ENCODE measurements around the gene GLCCI1.

GLCCI1 gene

DNA sequence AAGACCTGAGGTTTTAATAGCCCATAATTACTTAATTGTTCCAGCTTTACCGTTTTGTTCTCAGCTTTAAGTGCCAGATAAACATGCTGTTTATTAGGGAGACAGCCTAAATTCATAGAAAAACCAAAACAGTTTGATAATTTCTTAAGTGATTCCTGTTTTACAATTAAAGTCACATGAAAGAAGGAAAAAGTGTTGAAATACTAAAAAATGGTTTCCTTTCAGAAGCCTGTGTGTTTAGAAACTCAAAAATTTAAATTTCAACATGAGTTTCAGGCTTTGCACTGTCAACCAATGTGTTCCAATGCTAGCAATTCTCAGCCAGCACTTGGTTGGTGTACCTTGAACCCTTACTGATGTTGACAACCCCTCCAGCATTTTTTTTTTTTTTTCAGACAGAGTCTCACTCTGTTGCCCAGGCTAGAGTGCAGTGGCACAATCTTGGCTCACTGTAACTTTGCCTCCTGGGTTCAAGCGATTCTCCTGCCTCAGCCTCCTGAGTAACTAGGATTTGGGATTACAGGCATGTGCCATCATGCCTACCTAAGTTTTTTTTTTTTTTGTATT is 158.1 kb downstream of the GLCCI1 start:
- no peak for DNase-seq (ENCODE audit: low read depth, low spot score)
- no peak for TF ChIP-seq POLR2AphosphoS5 (IDR thresholded peaks at IDR 0.05; ENCODE audit: borderline replicate concordance, low read depth, low read length)
- no peak for TF ChIP-seq EZH2 (IDR thresholded peaks at IDR 0.05)
- TF ChIP-seq FOXP2 (optimal IDR thresholded peaks at IDR 0.05; ENCODE audit: control extremely low read depth, extremely low read length, insufficient read depth) = no peak
- H3K9me3 ChIP-seq (ENCODE audit: low read depth, low read length) = no peaks in the 10 kb centered on the region
- no peaks in the 10 kb centered on the region for H3K36me3 ChIP-seq (ENCODE audit: insufficient read depth, low read length)
- H3K9ac ChIP-seq (ENCODE audit: insufficient read length) = no peak overlapping the region
- no peak overlapping the region for H3K27ac ChIP-seq
- no peak overlapping the region for H3K4me3 ChIP-seq

DNA sequence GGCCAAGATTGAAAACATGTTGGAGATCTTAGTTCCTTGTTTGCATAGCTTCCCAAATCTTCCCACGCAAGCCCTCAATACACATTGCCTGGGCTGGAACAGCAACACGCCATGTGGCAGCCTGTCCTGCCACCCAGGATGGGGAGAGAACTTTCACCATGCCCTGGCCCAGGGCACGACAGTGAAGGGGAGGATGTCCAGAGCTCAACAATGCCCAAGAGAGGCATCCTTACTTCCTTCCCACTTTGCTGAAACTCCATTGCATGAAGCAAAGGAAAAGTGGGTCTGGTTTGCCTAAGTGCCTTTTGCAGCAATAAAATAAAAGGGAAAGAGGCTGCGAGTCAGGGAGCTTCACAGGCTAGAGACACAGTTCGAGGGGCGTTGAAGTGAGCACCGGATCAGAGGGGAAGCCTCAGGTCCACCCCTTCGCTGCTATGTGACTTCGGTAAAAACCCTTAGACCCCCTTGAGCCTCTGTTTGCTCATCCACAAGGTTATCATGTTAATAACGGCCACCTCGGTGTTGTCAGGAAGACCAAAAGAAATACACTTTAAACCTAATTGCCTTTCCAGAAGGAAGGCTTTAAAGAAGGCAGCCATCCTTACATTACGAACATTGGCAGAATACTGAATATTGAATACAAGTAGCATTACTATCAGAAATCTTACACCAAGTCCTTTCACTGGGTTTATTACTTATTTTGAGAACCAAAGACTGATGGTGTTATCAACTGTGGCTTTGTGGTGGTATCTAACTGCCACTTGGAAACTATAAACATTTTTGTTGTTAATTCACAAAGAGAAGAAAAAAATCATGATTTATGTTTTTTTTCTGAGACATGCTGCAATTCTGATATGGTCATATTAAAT is 160.1 kb downstream of the GLCCI1 start:
- Histone ChIP-seq H3K9ac (ENCODE audit: insufficient read length) (no peak overlapping the region), H3K9me3 (ENCODE audit: low read depth, low read length) (no peaks in the 10 kb centered on the region), H3K27ac (no peak overlapping the region), H3K36me3 (ENCODE audit: insufficient read depth, low read length) (no peaks in the 10 kb centered on the region), H3K4me3 (no peak overlapping the region)
- TF ChIP-seq POLR2AphosphoS5 (IDR thresholded peaks at IDR 0.05; ENCODE audit: borderline replicate concordance, low read depth, low read length) (no peak), FOXP2 (optimal IDR thresholded peaks at IDR 0.05; ENCODE audit: control extremely low read depth, extremely low read length, insufficient read depth) (no peak), EZH2 (IDR thresholded peaks at IDR 0.05) (no peak)
- DNase-seq (ENCODE audit: low read depth, low spot score) = no peak

DNA sequence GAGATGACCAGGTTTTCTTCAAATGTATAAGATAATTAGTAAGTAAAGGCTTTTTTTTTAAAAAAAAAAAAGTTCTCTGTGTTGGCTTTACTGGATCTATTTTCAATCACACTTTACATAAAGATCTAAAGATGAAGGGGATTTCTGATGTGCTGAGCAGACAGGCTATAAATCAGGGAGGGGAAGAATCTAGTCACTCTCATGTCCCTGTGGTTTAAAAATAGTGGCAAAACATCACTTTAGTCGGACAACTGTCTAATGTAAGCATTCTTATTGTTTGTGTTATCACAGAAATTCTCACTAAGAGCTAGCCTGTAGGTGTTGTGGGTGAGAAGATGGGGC is 160.7 kb downstream of the GLCCI1 start:
- no peaks in the 10 kb centered on the region for H3K9me3 ChIP-seq (ENCODE audit: low read depth, low read length)
- no peak for DNase-seq (ENCODE audit: low read depth, low spot score)
- H3K9ac ChIP-seq (ENCODE audit: insufficient read length) = no peak overlapping the region
- H3K36me3 ChIP-seq (ENCODE audit: insufficient read depth, low read length) = no peaks in the 10 kb centered on the region
- H3K4me3 ChIP-seq = no peak overlapping the region
- TF ChIP-seq FOXP2 (optimal IDR thresholded peaks at IDR 0.05; ENCODE audit: control extremely low read depth, extremely low read length, insufficient read depth) = no peak
- TF ChIP-seq POLR2AphosphoS5 (IDR thresholded peaks at IDR 0.05; ENCODE audit: borderline replicate concordance, low read depth, low read length) = no peak
- no peak for TF ChIP-seq EZH2 (IDR thresholded peaks at IDR 0.05)
- no peak overlapping the region for H3K27ac ChIP-seq

DNA sequence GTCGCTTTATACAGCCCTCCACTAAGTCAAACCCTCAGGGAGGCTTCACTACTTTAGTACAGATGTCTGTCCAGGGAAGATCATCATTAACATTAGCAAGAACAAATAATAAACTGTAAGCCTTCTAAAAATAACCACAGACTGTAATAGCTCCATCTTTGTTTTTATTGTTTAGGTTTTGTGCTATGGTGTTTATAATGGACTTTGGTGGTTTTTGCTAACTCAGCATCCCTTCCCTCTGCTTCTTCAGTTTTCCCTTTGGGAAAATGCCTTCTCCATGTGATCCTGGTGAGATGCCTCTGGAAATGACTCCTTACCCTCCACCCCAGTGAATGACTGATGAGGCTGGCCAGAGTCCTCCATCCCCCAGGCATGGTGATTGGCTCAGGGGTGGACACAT is 162.1 kb downstream of the GLCCI1 start:
- TF ChIP-seq EZH2 (IDR thresholded peaks at IDR 0.05) (no peak), POLR2AphosphoS5 (IDR thresholded peaks at IDR 0.05; ENCODE audit: borderline replicate concordance, low read depth, low read length) (no peak), FOXP2 (optimal IDR thresholded peaks at IDR 0.05; ENCODE audit: control extremely low read depth, extremely low read length, insufficient read depth) (no peak)
- DNase-seq (ENCODE audit: low read depth, low spot score) = no peak
- Histone ChIP-seq H3K36me3 (ENCODE audit: insufficient read depth, low read length) (no peaks in the 10 kb centered on the region), H3K27ac (no peak overlapping the region), H3K9me3 (ENCODE audit: low read depth, low read length) (no peaks in the 10 kb centered on the region), H3K4me3 (no peak overlapping the region), H3K9ac (ENCODE audit: insufficient read length) (no peak overlapping the region)

DNA sequence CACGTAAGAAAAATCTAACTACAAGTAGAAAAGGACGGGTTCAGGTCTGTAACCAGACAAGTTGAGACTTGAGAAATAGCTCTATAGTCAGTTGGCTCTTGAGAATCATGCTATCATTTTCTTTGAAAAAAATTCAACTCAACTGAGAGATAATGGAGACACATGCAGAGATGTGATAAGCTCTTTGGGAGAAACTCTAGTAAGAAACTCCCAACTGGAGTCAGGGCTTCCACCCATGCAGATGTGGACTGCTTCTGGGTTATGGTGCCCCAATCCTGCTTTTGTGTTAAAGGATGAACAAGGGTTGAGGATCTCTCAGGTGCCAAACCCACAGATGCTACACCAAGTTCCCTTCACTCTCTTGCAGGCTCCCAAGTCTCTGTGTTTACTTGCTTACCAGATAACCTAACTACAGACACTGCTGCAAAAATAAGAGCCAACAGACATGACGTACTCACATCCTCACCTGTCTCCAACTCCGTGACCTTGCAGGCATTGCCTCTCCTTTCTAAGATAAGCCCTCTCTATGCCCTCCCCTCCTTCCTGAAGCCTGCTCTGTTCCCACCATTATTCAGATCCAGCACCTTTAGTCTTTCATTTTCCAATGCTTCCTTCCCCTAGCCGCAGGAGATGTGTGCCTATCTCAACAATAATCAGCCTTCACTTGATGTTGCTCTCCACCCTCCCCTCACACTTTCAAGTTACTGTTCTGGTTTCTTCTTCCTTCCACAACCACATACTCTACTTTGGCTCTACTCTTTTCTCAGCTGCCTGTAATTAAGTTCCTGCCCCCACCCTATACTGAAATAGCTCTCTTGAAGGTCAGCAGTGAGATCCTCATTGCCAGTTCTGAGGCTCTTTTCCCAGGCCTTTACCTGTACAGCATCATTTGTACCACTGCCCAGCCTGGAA is 163.4 kb downstream of the GLCCI1 start:
- H3K27ac ChIP-seq = no peak overlapping the region

DNA sequence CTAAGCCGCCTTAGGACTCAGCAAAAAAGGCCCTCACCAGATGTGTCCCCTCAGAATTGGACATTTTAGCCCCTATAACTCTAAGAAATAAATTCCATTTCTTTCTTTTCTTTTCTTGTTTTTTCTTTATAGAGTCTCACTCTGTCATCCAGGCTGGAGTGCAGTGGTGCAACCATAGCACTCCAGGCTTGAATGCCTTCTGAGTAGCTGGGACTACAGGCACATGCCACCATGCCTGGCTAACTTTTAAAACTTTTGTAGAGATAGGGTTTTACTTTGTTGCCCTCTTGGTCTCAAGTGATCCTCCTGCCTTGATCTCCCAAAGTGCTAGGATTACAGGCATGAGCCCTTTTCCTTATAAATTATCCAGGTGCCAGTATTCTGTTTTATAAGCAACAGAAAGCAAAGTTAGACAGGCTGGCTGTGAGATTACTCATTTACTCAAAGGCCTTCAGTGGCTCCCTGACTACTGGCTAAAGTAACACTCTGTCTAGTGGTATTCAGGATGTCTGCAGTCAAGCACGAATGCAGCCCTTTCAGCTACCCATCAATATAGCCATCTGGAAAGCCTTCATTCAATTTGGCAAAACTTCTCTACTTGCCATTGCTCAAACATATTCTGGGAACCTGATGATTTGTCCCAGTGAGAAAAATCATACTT is 164.7 kb downstream of the GLCCI1 start:
- no peak overlapping the region for H3K9ac ChIP-seq (ENCODE audit: insufficient read length)
- DNase-seq (ENCODE audit: low read depth, low spot score) = no peak
- TF ChIP-seq FOXP2 (optimal IDR thresholded peaks at IDR 0.05; ENCODE audit: control extremely low read depth, extremely low read length, insufficient read depth) (no peak), POLR2AphosphoS5 (IDR thresholded peaks at IDR 0.05; ENCODE audit: borderline replicate concordance, low read depth, low read length) (no peak), EZH2 (IDR thresholded peaks at IDR 0.05) (no peak)
- H3K36me3 ChIP-seq (ENCODE audit: insufficient read depth, low read length) = no peaks in the 10 kb centered on the region
- no peaks in the 10 kb centered on the region for H3K9me3 ChIP-seq (ENCODE audit: low read depth, low read length)
- H3K4me3 ChIP-seq = no peak overlapping the region
- no peak overlapping the region for H3K27ac ChIP-seq

More for the DNA sequence above, 163.4 kb downstream of the GLCCI1 start:
- Histone ChIP-seq H3K36me3 (ENCODE audit: insufficient read depth, low read length) (no peaks in the 10 kb centered on the region), H3K9ac (ENCODE audit: insufficient read length) (no peak overlapping the region), H3K4me3 (no peak overlapping the region), H3K9me3 (ENCODE audit: low read depth, low read length) (no peaks in the 10 kb centered on the region)
- no peak for TF ChIP-seq POLR2AphosphoS5 (IDR thresholded peaks at IDR 0.05; ENCODE audit: borderline replicate concordance, low read depth, low read length)
- no peak for TF ChIP-seq FOXP2 (optimal IDR thresholded peaks at IDR 0.05; ENCODE audit: control extremely low read depth, extremely low read length, insufficient read depth)
- no peak for TF ChIP-seq EZH2 (IDR thresholded peaks at IDR 0.05)
- no peak for DNase-seq (ENCODE audit: low read depth, low spot score)

DNA sequence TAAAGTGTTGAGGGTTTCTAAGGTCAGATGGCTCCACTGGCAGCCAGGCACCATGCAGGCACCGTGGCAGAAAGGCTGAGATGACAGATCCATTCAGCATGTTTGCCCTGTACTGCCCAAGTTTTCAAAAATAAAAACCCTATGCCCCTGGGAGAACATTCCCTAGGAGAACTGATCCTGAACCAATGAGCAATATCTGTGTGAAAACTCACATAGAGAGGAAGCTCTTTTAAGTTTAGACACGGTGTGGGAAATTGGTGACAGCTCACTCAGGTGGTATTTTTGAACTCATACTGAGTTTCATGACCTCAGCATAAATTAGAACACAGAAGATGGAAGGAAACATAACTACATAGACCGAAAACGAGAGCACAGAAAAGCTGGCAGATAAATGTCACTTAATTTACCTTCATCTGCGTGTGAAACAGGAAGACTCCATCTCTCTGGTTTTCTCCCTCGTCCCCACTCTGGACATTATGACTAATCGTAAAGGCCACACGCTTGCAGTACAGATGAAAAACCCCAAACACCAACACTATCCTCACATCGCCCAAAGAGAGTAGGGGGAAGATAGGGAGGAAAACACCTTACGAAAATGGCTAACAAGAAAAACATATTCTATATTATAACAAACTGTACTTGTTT is 165.6 kb downstream of the GLCCI1 start:
- Histone ChIP-seq H3K9me3 (ENCODE audit: low read depth, low read length) (no peaks in the 10 kb centered on the region), H3K4me3 (no peak overlapping the region), H3K27ac (no peak overlapping the region), H3K9ac (ENCODE audit: insufficient read length) (no peak overlapping the region), H3K36me3 (ENCODE audit: insufficient read depth, low read length) (no peaks in the 10 kb centered on the region)
- DNase-seq (ENCODE audit: low read depth, low spot score) = no peak
- TF ChIP-seq POLR2AphosphoS5 (IDR thresholded peaks at IDR 0.05; ENCODE audit: borderline replicate concordance, low read depth, low read length) = no peak
- no peak for TF ChIP-seq EZH2 (IDR thresholded peaks at IDR 0.05)
- TF ChIP-seq FOXP2 (optimal IDR thresholded peaks at IDR 0.05; ENCODE audit: control extremely low read depth, extremely low read length, insufficient read depth) = no peak

All from SK-N-MC (cell line).